ENCODE measurements around the gene POLR3H. TPM values are rescaled to one million over a fixed set of nuclear protein-coding genes. Genes with fewer than 3 reads are reported as not detected.

Gene POLR3H
- total RNA-seq, 1 donor from 2014 or later: 44.5 TPM

GRCh38 chr22:41589391-41590241, 45.3 kb upstream of the POLR3H start, which contains the start of gene PMM1:
TSS of gene PMM1 (minus strand) at chr22:41589840. CDS start at chr22:41589805, 35 bp downstream.
- Histone ChIP-seq H3K4me1 (ENCODE audit: insufficient read depth, low read length) (peaks cover 5% of the 10 kb centered on the region), H3K4me3 (ENCODE audit: insufficient read depth, low read depth, low read length) (peak within 1 kb of the TSS; percentile 95), H3K36me3 (ENCODE audit: insufficient read depth, low read length) (peaks cover 6% of the 10 kb centered on the region), H4K20me1 (ENCODE audit: insufficient read depth, low read length) (peaks cover 16% of the 10 kb centered on the region), H3K27me3 (ENCODE audit: insufficient read depth, low read length) (no peaks in the 10 kb centered on the region), H3K9ac (ENCODE audit: low read length) (peak within 1 kb of the TSS; percentile 93), H2AFZ (ENCODE audit: low read depth, low read length) (peak within 1 kb of the TSS; percentile 74), H3K79me2 (ENCODE audit: insufficient read depth, low read length) (peaks cover 29% of the 10 kb centered on the region), H3K4me2 (ENCODE audit: low read length) (peak within 1 kb of the TSS; percentile 94), H3K9me3 (ENCODE audit: insufficient read depth, low read depth, low read length) (no peaks in the 10 kb centered on the region), H3K27ac (ENCODE audit: low read depth, low read length) (peak within 1 kb of the TSS; percentile 73)
- H3K36me3 Mint-ChIP-seq (ENCODE audit: low read depth, unreplicated experiment): peaks cover 5% of the 10 kb centered on the region
- H3K27ac Mint-ChIP-seq (ENCODE audit: unreplicated experiment): peak within 1 kb of the TSS; percentile 69
- H3K9me3 Mint-ChIP-seq (ENCODE audit: unreplicated experiment): no peaks in the 10 kb centered on the region
- H3K4me1 Mint-ChIP-seq (ENCODE audit: low read depth, unreplicated experiment): no peaks in the 10 kb centered on the region
- FAIRE-seq (no peak), DNase-seq (ENCODE audit: low read depth) (peak; percentile 97)
- peak within 1 kb of the TSS; percentile 92 for H3K4me3 Mint-ChIP-seq (ENCODE audit: unreplicated experiment)
- TF ChIP-seq, protein P1, sequence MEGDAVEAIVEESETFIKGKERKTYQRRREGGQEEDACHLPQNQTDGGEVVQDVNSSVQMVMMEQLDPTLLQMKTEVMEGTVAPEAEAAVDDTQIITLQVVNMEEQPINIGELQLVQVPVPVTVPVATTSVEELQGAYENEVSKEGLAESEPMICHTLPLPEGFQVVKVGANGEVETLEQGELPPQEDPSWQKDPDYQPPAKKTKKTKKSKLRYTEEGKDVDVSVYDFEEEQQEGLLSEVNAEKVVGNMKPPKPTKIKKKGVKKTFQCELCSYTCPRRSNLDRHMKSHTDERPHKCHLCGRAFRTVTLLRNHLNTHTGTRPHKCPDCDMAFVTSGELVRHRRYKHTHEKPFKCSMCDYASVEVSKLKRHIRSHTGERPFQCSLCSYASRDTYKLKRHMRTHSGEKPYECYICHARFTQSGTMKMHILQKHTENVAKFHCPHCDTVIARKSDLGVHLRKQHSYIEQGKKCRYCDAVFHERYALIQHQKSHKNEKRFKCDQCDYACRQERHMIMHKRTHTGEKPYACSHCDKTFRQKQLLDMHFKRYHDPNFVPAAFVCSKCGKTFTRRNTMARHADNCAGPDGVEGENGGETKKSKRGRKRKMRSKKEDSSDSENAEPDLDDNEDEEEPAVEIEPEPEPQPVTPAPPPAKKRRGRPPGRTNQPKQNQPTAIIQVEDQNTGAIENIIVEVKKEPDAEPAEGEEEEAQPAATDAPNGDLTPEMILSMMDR (IDR thresholded peaks at IDR 0.05; ENCODE audit: insufficient read depth, low read depth, low read length): no peak
- TF ChIP-seq EZH2 (IDR thresholded peaks at IDR 0.05; ENCODE audit: insufficient read depth, low read length): no peak
- H3K27me3 Mint-ChIP-seq (ENCODE audit: low read depth, unreplicated experiment): no peaks in the 10 kb centered on the region

GRCh38 chr22:41587347-41587723, 43.1 kb upstream of the POLR3H start:
- no peak overlapping the region for H3K27ac Mint-ChIP-seq (ENCODE audit: unreplicated experiment)
- FAIRE-seq (no peak), DNase-seq (ENCODE audit: low read depth) (no peak)
- Histone ChIP-seq H3K4me1 (ENCODE audit: insufficient read depth, low read length) (peaks cover 5% of the 10 kb centered on the region), H3K4me3 (ENCODE audit: insufficient read depth, low read depth, low read length) (no peak overlapping the region), H3K79me2 (ENCODE audit: insufficient read depth, low read length) (peaks cover 29% of the 10 kb centered on the region), H3K36me3 (ENCODE audit: insufficient read depth, low read length) (peaks cover 9% of the 10 kb centered on the region), H4K20me1 (ENCODE audit: insufficient read depth, low read length) (peaks cover 32% of the 10 kb centered on the region), H3K9me3 (ENCODE audit: insufficient read depth, low read depth, low read length) (no peaks in the 10 kb centered on the region), H3K27ac (ENCODE audit: low read depth, low read length) (no peak overlapping the region), H3K4me2 (ENCODE audit: low read length) (no peak overlapping the region), H3K27me3 (ENCODE audit: insufficient read depth, low read length) (no peaks in the 10 kb centered on the region), H3K9ac (ENCODE audit: low read length) (no peak overlapping the region), H2AFZ (ENCODE audit: low read depth, low read length) (no peak overlapping the region)
- TF ChIP-seq, protein P1 (IDR thresholded peaks at IDR 0.05; ENCODE audit: insufficient read depth, low read depth, low read length): no peak
- no peak for TF ChIP-seq EZH2 (IDR thresholded peaks at IDR 0.05; ENCODE audit: insufficient read depth, low read length)
- no peaks in the 10 kb centered on the region for H3K9me3 Mint-ChIP-seq (ENCODE audit: unreplicated experiment)
- no peaks in the 10 kb centered on the region for H3K27me3 Mint-ChIP-seq (ENCODE audit: low read depth, unreplicated experiment)
- no peaks in the 10 kb centered on the region for H3K4me1 Mint-ChIP-seq (ENCODE audit: low read depth, unreplicated experiment)
- H3K4me3 Mint-ChIP-seq (ENCODE audit: unreplicated experiment): peak overlapping the region; percentile 92
- peaks cover 19% of the 10 kb centered on the region for H3K36me3 Mint-ChIP-seq (ENCODE audit: low read depth, unreplicated experiment)

DNA sequence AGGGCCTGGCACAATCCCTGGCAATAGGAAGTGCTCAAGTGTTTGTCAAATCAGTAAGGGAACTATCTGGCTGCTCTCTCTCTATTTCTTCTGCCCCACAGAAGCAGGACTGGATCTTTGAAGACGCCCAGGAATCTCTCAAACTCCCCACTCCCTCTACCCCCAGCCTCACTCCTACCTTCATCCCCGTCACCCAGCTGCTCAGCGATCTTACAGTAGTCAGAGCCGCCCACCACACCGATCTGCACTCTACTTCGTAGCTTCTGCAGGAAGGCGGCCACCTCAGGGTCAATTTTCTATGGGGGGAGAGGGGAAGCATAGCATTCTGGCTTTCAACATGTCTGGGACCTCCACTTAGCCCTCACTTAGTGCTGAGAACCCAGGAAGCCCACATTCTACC, 41.6 kb upstream of the POLR3H start:
- Histone ChIP-seq H4K20me1 (ENCODE audit: insufficient read depth, low read length) (peaks cover 33% of the 10 kb centered on the region), H3K27me3 (ENCODE audit: insufficient read depth, low read length) (no peaks in the 10 kb centered on the region), H3K36me3 (ENCODE audit: insufficient read depth, low read length) (peaks cover 9% of the 10 kb centered on the region), H3K4me3 (ENCODE audit: insufficient read depth, low read depth, low read length) (no peak overlapping the region), H2AFZ (ENCODE audit: low read depth, low read length) (no peak overlapping the region), H3K9ac (ENCODE audit: low read length) (no peak overlapping the region), H3K9me3 (ENCODE audit: insufficient read depth, low read depth, low read length) (no peaks in the 10 kb centered on the region), H3K4me2 (ENCODE audit: low read length) (no peak overlapping the region), H3K27ac (ENCODE audit: low read depth, low read length) (no peak overlapping the region), H3K79me2 (ENCODE audit: insufficient read depth, low read length) (peaks cover 29% of the 10 kb centered on the region), H3K4me1 (ENCODE audit: insufficient read depth, low read length) (peaks cover 5% of the 10 kb centered on the region)
- no peaks in the 10 kb centered on the region for H3K27me3 Mint-ChIP-seq (ENCODE audit: low read depth, unreplicated experiment)
- no peak for TF ChIP-seq EZH2 (IDR thresholded peaks at IDR 0.05; ENCODE audit: insufficient read depth, low read length)
- TF ChIP-seq, protein P1 (IDR thresholded peaks at IDR 0.05; ENCODE audit: insufficient read depth, low read depth, low read length): no peak
- no peak for DNase-seq (ENCODE audit: low read depth)
- no peak for FAIRE-seq
- no peak overlapping the region for H3K27ac Mint-ChIP-seq (ENCODE audit: unreplicated experiment)
- no peak overlapping the region for H3K4me3 Mint-ChIP-seq (ENCODE audit: unreplicated experiment)
- H3K9me3 Mint-ChIP-seq (ENCODE audit: unreplicated experiment): no peaks in the 10 kb centered on the region
- H3K4me1 Mint-ChIP-seq (ENCODE audit: low read depth, unreplicated experiment): no peaks in the 10 kb centered on the region
- peaks cover 21% of the 10 kb centered on the region for H3K36me3 Mint-ChIP-seq (ENCODE audit: low read depth, unreplicated experiment)

Measured in astrocyte (in vitro differentiated cells and primary cell).